ENCODE results near the gene CTU2.

DNA sequence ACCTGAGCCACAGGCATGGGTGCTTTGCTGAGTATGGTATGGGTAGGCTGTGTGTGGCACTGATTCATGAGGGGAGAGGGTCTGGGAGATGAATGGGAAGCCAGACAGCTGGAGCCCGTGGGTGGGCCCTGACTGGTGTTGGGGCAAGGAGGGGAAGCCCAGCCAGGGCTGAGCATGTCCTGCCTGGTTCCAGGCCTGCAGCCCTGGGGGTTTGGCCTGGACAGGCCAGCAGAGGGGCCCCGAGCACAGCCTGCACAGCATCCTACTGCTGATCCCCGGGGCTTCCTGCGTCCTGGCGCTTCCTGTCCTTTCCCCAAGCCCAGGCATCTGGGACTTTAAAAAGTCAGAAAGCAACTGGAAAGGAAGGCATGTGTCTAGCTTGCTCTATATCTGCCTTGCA lies 38.8 kb upstream of the CTU2 start:
- TF ChIP-seq, protein P1, sequence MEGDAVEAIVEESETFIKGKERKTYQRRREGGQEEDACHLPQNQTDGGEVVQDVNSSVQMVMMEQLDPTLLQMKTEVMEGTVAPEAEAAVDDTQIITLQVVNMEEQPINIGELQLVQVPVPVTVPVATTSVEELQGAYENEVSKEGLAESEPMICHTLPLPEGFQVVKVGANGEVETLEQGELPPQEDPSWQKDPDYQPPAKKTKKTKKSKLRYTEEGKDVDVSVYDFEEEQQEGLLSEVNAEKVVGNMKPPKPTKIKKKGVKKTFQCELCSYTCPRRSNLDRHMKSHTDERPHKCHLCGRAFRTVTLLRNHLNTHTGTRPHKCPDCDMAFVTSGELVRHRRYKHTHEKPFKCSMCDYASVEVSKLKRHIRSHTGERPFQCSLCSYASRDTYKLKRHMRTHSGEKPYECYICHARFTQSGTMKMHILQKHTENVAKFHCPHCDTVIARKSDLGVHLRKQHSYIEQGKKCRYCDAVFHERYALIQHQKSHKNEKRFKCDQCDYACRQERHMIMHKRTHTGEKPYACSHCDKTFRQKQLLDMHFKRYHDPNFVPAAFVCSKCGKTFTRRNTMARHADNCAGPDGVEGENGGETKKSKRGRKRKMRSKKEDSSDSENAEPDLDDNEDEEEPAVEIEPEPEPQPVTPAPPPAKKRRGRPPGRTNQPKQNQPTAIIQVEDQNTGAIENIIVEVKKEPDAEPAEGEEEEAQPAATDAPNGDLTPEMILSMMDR (IDR thresholded peaks at IDR 0.05; ENCODE audit: low read length), result no peak
- TF ChIP-seq EZH2 (IDR thresholded peaks at IDR 0.05; ENCODE audit: borderline replicate concordance, low read length), result no peak
